ENCODE data around the gene CMTM3. TPM values are rescaled to one million over a fixed set of nuclear protein-coding genes. Genes with fewer than 3 reads are reported as not detected.
"Not testable (repeated sequence)": the region's sequence is repeated elsewhere in the genome, so short reads cannot be mapped to it uniquely, and the experiment has no call there.

The CMTM3 gene
- total and polyA plus RNA-seq, 2 experiments from 2014 or later: 48.9 to 92.2 TPM

DNA sequence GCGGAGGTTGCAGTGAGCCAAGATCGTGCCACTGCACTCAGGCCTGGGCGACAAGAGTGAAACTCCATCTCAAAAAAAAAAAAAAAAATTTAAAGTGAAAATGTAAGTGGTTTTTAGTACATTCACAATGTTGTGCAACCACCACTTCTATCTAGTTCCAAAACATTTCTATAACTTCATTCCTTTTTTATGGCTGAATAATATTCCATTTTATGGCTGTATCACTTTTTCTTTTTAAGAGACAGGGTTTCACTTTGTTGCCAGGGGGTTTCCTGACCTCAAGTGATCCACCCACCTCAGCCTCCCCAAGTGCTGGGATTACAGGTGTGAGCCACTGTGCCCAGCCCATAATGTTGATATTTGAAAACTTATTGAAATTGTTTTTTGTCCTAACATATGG, 11.7 kb upstream of the CMTM3 start:
- H3K27me3 ChIP-seq: no peaks in the 10 kb centered on the region
- H3K36me3 ChIP-seq: no peaks in the 10 kb centered on the region
- no peaks in the 10 kb centered on the region for H3K9me3 ChIP-seq (ENCODE audit: low read depth)
- no peak overlapping the region for H3K27ac ChIP-seq
- no peaks in the 10 kb centered on the region for H3K4me1 ChIP-seq (ENCODE audit: low read depth)
- TF ChIP-seq, protein P1, sequence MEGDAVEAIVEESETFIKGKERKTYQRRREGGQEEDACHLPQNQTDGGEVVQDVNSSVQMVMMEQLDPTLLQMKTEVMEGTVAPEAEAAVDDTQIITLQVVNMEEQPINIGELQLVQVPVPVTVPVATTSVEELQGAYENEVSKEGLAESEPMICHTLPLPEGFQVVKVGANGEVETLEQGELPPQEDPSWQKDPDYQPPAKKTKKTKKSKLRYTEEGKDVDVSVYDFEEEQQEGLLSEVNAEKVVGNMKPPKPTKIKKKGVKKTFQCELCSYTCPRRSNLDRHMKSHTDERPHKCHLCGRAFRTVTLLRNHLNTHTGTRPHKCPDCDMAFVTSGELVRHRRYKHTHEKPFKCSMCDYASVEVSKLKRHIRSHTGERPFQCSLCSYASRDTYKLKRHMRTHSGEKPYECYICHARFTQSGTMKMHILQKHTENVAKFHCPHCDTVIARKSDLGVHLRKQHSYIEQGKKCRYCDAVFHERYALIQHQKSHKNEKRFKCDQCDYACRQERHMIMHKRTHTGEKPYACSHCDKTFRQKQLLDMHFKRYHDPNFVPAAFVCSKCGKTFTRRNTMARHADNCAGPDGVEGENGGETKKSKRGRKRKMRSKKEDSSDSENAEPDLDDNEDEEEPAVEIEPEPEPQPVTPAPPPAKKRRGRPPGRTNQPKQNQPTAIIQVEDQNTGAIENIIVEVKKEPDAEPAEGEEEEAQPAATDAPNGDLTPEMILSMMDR (IDR thresholded peaks at IDR 0.05; ENCODE audit: low read depth, low read length): no peak
- H3K4me3 ChIP-seq: no peak overlapping the region
- no peak for DNase-seq (ENCODE audit: low read depth in 1 of 2, low spot score in 1 of 2)

DNA sequence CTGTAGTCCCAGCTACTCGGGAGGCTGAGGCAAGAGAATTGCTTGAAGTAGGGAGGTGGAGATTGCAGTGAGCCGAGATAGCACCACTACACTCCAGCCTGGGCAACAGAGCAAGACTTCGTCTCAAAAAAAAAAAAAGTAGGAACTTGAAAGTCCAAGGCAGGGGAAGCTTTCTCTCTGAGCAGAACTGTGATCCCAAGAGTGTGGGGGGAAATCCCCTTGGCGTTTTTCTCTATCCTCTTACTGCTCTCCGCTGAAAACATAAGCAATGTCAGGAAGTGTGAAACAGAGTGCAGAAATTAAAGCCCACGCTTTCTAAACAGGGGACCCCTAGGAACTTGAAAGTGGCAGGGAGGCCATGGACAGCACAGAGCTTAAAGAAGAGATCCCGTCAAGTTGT, 9.8 kb upstream of the CMTM3 start:
- no peaks in the 10 kb centered on the region for H3K36me3 ChIP-seq
- no peak overlapping the region for H3K4me3 ChIP-seq
- DNase-seq (ENCODE audit: low read depth in 1 of 2, low spot score in 1 of 2): no peak
- TF ChIP-seq, protein P1 (IDR thresholded peaks at IDR 0.05; ENCODE audit: low read depth, low read length): no peak
- H3K27me3 ChIP-seq: no peaks in the 10 kb centered on the region
- no peaks in the 10 kb centered on the region for H3K9me3 ChIP-seq (ENCODE audit: low read depth)
- no peaks in the 10 kb centered on the region for H3K4me1 ChIP-seq (ENCODE audit: low read depth)
- no peak overlapping the region for H3K27ac ChIP-seq

DNA sequence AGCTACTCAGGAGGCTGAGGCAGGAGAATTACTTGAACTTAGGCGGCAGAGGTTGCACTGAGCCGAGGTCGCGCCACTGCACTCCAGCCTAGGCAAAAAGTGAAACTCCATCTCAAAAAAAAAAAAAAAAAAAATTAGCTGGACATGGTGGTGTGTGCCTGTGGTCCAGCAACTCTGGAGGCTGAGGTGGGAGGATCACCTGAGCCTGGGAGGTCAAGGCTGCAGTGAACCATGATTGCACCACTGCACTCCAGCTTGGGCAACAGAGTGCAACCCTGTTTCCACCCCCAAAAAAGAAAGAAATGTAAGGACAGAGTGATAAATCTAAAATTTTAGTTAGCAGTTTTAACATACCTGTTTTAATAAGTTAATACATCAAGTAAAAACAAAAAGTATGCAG, 7.9 kb upstream of the CMTM3 start:
- H3K4me3 ChIP-seq; DNase-seq (ENCODE audit: low read depth in 1 of 2, low spot score in 1 of 2); H3K9me3 ChIP-seq (ENCODE audit: low read depth); H3K27me3 ChIP-seq; H3K4me1 ChIP-seq (ENCODE audit: low read depth); H3K36me3 ChIP-seq; H3K27ac ChIP-seq: not testable (repeated sequence)

DNA sequence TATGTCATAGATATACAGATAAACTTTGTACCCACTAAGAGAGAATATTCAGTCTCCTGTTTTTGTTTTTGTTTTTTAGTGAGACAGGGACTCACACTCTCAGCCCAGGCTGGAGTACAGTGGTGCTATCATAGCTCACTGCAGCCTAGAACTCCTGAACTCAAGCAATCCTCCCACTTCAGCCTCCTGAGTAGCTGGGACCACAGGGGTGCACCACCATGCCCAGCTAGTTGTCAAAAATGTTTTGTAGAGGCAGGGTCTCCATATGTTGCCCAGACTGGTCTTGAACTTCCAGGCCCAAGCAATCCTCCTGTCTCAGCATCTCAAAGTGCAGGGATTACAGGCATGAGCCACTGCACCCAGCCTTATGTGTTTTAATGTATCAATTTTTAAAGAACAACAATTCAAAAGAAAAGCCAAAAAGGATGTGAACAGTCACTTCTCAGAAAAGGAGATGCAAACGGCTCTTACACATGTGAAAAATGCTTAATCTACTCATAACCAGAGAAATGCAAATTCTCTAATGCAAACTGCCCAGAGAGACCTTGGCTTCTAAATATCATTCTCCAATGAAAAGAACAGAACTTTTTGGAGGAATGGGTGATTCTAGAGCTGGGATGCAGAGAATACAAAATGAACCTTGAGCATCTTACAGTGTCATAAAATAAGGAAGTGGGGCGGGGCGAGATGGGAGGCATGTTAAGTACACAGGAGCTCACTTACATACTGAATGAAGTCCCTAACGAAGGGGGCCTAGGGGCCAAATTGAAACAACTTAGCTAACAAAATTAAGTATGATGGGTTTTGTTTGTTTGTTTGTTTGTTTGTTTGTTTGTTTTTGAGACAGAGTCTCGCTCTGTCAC, 7.3 kb upstream of the CMTM3 start:
- Histone ChIP-seq H3K36me3 (no peaks in the 10 kb centered on the region), H3K9me3 (ENCODE audit: low read depth) (no peaks in the 10 kb centered on the region), H3K4me3 (no peak overlapping the region), H3K27ac (no peak overlapping the region), H3K4me1 (ENCODE audit: low read depth) (no peaks in the 10 kb centered on the region), H3K27me3 (no peaks in the 10 kb centered on the region)
- no peak for DNase-seq (ENCODE audit: low read depth in 1 of 2, low spot score in 1 of 2)
- TF ChIP-seq, protein P1 (IDR thresholded peaks at IDR 0.05; ENCODE audit: low read depth, low read length): no peak

DNA sequence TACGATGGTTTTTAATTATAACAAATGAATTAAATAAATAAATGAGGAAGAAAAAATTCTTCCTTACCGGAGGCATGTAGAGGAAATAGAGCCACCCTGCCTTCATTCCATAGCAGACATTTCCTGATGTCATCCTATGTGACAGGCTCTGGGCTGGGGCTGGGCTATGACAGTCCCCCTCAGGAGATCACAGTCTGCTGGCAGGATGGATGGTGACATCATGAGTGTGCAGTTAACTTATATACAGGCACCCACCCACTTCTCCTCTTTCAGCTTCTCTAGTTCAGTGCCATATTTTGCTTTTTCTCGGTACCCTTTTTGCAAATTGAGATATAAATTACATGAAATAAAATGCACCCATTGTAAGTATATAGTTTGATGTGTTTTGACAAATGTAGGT, 6.4 kb upstream of the CMTM3 start:
- no peak overlapping the region for H3K27ac ChIP-seq
- no peaks in the 10 kb centered on the region for H3K36me3 ChIP-seq
- TF ChIP-seq, protein P1 (IDR thresholded peaks at IDR 0.05; ENCODE audit: low read depth, low read length): no peak
- H3K4me1 ChIP-seq (ENCODE audit: low read depth): no peaks in the 10 kb centered on the region
- no peaks in the 10 kb centered on the region for H3K9me3 ChIP-seq (ENCODE audit: low read depth)
- H3K4me3 ChIP-seq: no peak overlapping the region
- DNase-seq (ENCODE audit: low read depth in 1 of 2, low spot score in 1 of 2): no peak
- H3K27me3 ChIP-seq: no peaks in the 10 kb centered on the region

DNA sequence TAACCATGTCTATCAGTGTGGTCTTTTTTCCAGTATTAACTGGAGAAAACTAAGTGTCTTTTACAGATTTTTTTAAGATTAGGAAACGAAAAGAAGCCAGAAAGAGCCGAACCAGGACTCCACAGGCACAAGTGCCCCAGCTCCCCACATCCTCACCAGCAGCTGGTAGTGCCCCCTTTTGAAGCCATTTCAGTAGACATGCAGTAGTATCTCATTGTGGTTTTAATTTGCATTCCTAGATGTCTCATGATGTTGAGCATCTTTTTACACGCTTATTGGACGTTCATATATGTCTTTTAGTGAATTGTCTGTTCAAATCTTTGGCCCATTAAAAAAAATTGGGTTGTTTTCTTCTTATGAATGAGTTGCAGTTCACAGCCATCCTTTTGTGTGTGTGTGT, 4.8 kb upstream of the CMTM3 start:
- Histone ChIP-seq H3K36me3 (no peaks in the 10 kb centered on the region), H3K9me3 (ENCODE audit: low read depth) (no peaks in the 10 kb centered on the region), H3K4me1 (ENCODE audit: low read depth) (peaks cover 7% of the 10 kb centered on the region), H3K27ac (no peak overlapping the region), H3K27me3 (no peaks in the 10 kb centered on the region), H3K4me3 (no peak overlapping the region)
- TF ChIP-seq, protein P1 (IDR thresholded peaks at IDR 0.05; ENCODE audit: low read depth, low read length): no peak
- DNase-seq (ENCODE audit: low read depth in 1 of 2, low spot score in 1 of 2): no peak
